ENCODE measurements around the gene ACLY.

DNA sequence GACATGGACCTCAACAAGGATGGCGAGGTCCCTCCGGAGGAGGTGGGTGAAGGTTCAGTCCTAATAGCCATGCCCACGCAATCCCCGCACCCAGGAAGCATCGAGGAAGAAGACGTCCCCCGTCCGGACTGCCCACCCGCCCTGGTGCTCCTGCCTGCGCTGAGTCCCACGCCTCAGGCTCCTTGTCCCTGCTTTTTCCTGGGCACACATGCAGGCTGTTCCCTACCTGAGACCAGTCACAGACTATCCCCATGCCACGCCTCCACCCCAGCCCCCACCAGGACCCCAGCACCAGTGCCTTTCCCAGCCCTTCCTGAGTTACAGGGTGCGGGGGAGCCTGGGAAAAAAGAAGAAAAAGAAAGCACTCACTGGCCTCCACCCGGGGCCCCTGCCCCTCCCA is 97.0 kb downstream of the ACLY start:
- TF ChIP-seq, protein P1, sequence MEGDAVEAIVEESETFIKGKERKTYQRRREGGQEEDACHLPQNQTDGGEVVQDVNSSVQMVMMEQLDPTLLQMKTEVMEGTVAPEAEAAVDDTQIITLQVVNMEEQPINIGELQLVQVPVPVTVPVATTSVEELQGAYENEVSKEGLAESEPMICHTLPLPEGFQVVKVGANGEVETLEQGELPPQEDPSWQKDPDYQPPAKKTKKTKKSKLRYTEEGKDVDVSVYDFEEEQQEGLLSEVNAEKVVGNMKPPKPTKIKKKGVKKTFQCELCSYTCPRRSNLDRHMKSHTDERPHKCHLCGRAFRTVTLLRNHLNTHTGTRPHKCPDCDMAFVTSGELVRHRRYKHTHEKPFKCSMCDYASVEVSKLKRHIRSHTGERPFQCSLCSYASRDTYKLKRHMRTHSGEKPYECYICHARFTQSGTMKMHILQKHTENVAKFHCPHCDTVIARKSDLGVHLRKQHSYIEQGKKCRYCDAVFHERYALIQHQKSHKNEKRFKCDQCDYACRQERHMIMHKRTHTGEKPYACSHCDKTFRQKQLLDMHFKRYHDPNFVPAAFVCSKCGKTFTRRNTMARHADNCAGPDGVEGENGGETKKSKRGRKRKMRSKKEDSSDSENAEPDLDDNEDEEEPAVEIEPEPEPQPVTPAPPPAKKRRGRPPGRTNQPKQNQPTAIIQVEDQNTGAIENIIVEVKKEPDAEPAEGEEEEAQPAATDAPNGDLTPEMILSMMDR (IDR thresholded peaks at IDR 0.05; ENCODE audit: poor library complexity), result no peak
- no peak for TF ChIP-seq EZH2 (IDR thresholded peaks at IDR 0.05; ENCODE audit: borderline replicate concordance)
